Measurements from ENCODE around the gene SNX21.

The SNX21 gene

DNA sequence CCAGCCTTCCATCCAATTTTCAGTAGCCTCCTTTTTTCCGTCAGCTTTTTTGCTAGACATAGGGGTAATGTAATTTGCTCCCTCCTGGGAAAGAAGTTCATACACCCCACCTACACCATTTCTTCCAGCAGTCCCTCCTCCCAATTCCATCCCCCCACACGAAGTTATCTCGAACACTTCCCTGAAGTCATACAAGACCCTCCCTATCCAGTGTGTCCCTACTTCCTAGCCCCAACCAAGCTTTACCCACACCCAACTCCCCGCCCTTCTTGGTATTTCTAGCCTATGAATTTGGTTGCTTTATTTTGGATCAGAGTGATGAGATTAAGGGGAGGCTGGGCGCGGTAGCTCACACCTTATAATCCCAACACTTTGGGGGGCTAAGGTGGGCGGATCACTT, 20.1 kb upstream of the SNX21 start:
- H3K23ac ChIP-seq (ENCODE audit: low read depth, low read length, poor library complexity): no peak overlapping the region
- no peak for DNase-seq (ENCODE audit: low spot score)
- peak overlapping the region; percentile 87 to 93 for H3K4me3 ChIP-seq (ENCODE audit: low read length in 2 of 2)
- H3K27ac ChIP-seq (replicated peaks; ENCODE audit: low read length): no peak overlapping the region
- no peaks in the 10 kb centered on the region for H3K27me3 ChIP-seq (ENCODE audit: control insufficient read depth in 3 of 3, insufficient read depth in 3 of 3, low read depth in 1 of 3, low read length in 3 of 3)
- no peak overlapping the region for H2AFZ ChIP-seq (ENCODE audit: low read length)
- peak overlapping the region; percentile 88 for H3K4me2 ChIP-seq (ENCODE audit: insufficient read depth, low read length, poor library complexity, severe bottlenecking)
- H2BK5ac ChIP-seq (ENCODE audit: low read length): no peak overlapping the region
- H3K4me1 ChIP-seq (ENCODE audit: control insufficient read depth in 2 of 2, insufficient read depth in 1 of 2, low read depth in 1 of 2, low read length in 2 of 2): peaks cover 5 to 6% of the 10 kb centered on the region in 2 donors
- peaks cover 6% of the 10 kb centered on the region for H3K79me1 ChIP-seq (ENCODE audit: low read depth, low read length)
- no peak overlapping the region for H4K8ac ChIP-seq (ENCODE audit: low read depth, low read length)
- peak overlapping the region; percentile 94 for H3K9ac ChIP-seq (ENCODE audit: low read depth, low read length, poor library complexity)
- H2BK120ac ChIP-seq (ENCODE audit: low read depth, low read length): no peak overlapping the region
- WGBS, 2 donors (ENCODE audit: extremely low coverage in 2 of 2, insufficient read length in 2 of 2, insufficient replicate concordance in 1 of 2): no CpG with 5 or more reads among the region's 7 CpGs
- H2AK5ac ChIP-seq (ENCODE audit: low read depth, low read length): no peak overlapping the region
- no peak overlapping the region for H3K14ac ChIP-seq (ENCODE audit: low read length)
- no peak overlapping the region for H2BK12ac ChIP-seq (ENCODE audit: low read length)
- no peak overlapping the region for H3K18ac ChIP-seq (ENCODE audit: low read length)
- peaks cover 0 to 10% of the 10 kb centered on the region in 2 donors for H3K9me3 ChIP-seq (replicated peaks in 1 of 2; ENCODE audit: control insufficient read depth in 2 of 2, insufficient read depth in 1 of 2, low read depth in 1 of 2, low read length in 2 of 2)
- peaks cover 51 to 80% of the 10 kb centered on the region in 2 donors for H3K36me3 ChIP-seq (replicated peaks in 1 of 2; ENCODE audit: control insufficient read depth in 2 of 2, insufficient read depth in 2 of 2, low read length in 2 of 2)
- no peak overlapping the region for H3K4ac ChIP-seq (ENCODE audit: low read length)
- no peak overlapping the region for H2BK15ac ChIP-seq (ENCODE audit: low read length)
- no peak overlapping the region for H4K91ac ChIP-seq (ENCODE audit: low read depth, low read length, poor library complexity)

DNA sequence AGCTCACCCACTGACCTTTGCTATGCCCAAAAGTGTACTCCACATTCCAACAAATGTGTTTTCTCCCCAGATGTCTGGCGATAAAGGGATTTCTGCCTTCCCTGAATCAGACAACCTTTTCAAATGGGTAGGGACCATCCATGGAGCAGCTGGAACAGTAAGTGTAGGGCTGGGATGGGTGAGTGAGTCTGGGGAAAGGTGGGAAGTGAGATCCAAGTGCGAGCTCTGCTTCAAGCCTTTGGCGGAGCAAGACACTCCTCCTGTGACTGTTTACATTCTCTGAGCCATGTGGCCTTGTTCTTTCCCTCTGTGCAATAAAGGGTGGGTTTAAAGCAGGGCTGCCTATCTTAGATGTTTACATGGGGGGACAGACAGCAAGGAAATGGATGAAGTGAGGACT, 19.3 kb upstream of the SNX21 start:
- H3K27me3 ChIP-seq (ENCODE audit: control insufficient read depth in 3 of 3, insufficient read depth in 3 of 3, low read depth in 1 of 3, low read length in 3 of 3): no peaks in the 10 kb centered on the region
- H4K91ac ChIP-seq (ENCODE audit: low read depth, low read length, poor library complexity): no peak overlapping the region
- no peak for DNase-seq (ENCODE audit: low spot score)
- H2BK15ac ChIP-seq (ENCODE audit: low read length): no peak overlapping the region
- no peak overlapping the region for H2AK5ac ChIP-seq (ENCODE audit: low read depth, low read length)
- no peak overlapping the region for H2BK120ac ChIP-seq (ENCODE audit: low read depth, low read length)
- H3K18ac ChIP-seq (ENCODE audit: low read length): no peak overlapping the region
- H3K36me3 ChIP-seq (replicated peaks in 1 of 2; ENCODE audit: control insufficient read depth in 2 of 2, insufficient read depth in 2 of 2, low read length in 2 of 2): peaks cover 45 to 72% of the 10 kb centered on the region in 2 donors
- H3K4me1 ChIP-seq (ENCODE audit: control insufficient read depth in 2 of 2, insufficient read depth in 1 of 2, low read depth in 1 of 2, low read length in 2 of 2): peaks cover 5 to 6% of the 10 kb centered on the region in 2 donors
- no peak overlapping the region for H4K8ac ChIP-seq (ENCODE audit: low read depth, low read length)
- no peak overlapping the region for H3K4me2 ChIP-seq (ENCODE audit: insufficient read depth, low read length, poor library complexity, severe bottlenecking)
- no peak overlapping the region for H3K9ac ChIP-seq (ENCODE audit: low read depth, low read length, poor library complexity)
- H3K14ac ChIP-seq (ENCODE audit: low read length): no peak overlapping the region
- H3K79me1 ChIP-seq (ENCODE audit: low read depth, low read length): peaks cover 6% of the 10 kb centered on the region
- WGBS, 2 donors (ENCODE audit: extremely low coverage in 2 of 2, insufficient read length in 2 of 2, insufficient replicate concordance in 1 of 2): no CpG with 5 or more reads among the region's 3 CpGs
- no peak overlapping the region for H2BK5ac ChIP-seq (ENCODE audit: low read length)
- no peak overlapping the region for H2AFZ ChIP-seq (ENCODE audit: low read length)
- peak overlapping the region; percentile 20 to 34 for H3K4me3 ChIP-seq (ENCODE audit: low read length in 2 of 2)
- H3K23ac ChIP-seq (ENCODE audit: low read depth, low read length, poor library complexity): no peak overlapping the region
- no peak overlapping the region for H3K4ac ChIP-seq (ENCODE audit: low read length)
- peaks cover 0 to 10% of the 10 kb centered on the region in 2 donors for H3K9me3 ChIP-seq (replicated peaks in 1 of 2; ENCODE audit: control insufficient read depth in 2 of 2, insufficient read depth in 1 of 2, low read depth in 1 of 2, low read length in 2 of 2)
- H3K27ac ChIP-seq (replicated peaks; ENCODE audit: low read length): no peak overlapping the region
- no peak overlapping the region for H2BK12ac ChIP-seq (ENCODE audit: low read length)

DNA sequence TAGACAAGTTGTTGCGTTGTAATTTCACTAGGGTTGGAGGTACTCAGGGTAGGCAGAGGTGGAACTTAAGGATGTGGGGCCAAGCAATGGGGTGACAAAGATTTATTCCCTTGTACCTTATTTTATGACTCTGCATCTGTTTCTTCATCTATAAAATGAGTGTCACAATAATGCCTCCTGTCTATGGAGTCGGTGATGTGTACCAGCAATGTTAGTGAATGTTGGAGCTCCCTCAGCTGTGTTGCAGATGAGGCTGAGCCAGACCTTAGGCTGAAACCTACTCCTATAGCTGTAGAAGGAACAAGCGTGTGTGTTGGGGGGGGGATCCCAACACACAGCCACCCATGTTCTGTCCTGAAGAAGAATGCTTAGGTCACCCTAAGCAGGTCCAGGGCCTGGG, 16.6 kb upstream of the SNX21 start:
- peaks cover 5 to 6% of the 10 kb centered on the region in 2 donors for H3K4me1 ChIP-seq (ENCODE audit: control insufficient read depth in 2 of 2, insufficient read depth in 1 of 2, low read depth in 1 of 2, low read length in 2 of 2)
- no peak overlapping the region for H4K8ac ChIP-seq (ENCODE audit: low read depth, low read length)
- no peak overlapping the region for H3K9ac ChIP-seq (ENCODE audit: low read depth, low read length, poor library complexity)
- no peak overlapping the region for H2BK15ac ChIP-seq (ENCODE audit: low read length)
- no peak overlapping the region for H4K91ac ChIP-seq (ENCODE audit: low read depth, low read length, poor library complexity)
- peaks cover 27 to 46% of the 10 kb centered on the region in 2 donors for H3K36me3 ChIP-seq (replicated peaks in 1 of 2; ENCODE audit: control insufficient read depth in 2 of 2, insufficient read depth in 2 of 2, low read length in 2 of 2)
- no peak overlapping the region for H2AFZ ChIP-seq (ENCODE audit: low read length)
- no CpG with 5 or more reads among the region's 3 CpGs for WGBS, 2 donors (ENCODE audit: extremely low coverage in 2 of 2, insufficient read length in 2 of 2, insufficient replicate concordance in 1 of 2)
- H2AK5ac ChIP-seq (ENCODE audit: low read depth, low read length): no peak overlapping the region
- no peak overlapping the region for H3K27ac ChIP-seq (replicated peaks; ENCODE audit: low read length)
- H2BK120ac ChIP-seq (ENCODE audit: low read depth, low read length): no peak overlapping the region
- no peak for DNase-seq (ENCODE audit: low spot score)
- H3K79me1 ChIP-seq (ENCODE audit: low read depth, low read length): peaks cover 6% of the 10 kb centered on the region
- no peak overlapping the region for H3K4me2 ChIP-seq (ENCODE audit: insufficient read depth, low read length, poor library complexity, severe bottlenecking)
- no peak overlapping the region for H3K14ac ChIP-seq (ENCODE audit: low read length)
- H3K9me3 ChIP-seq (replicated peaks in 1 of 2; ENCODE audit: control insufficient read depth in 2 of 2, insufficient read depth in 1 of 2, low read depth in 1 of 2, low read length in 2 of 2): peaks cover 0 to 2% of the 10 kb centered on the region in 2 donors
- no peak overlapping the region for H3K18ac ChIP-seq (ENCODE audit: low read length)
- no peak overlapping the region for H3K4me3 ChIP-seq (ENCODE audit: low read length in 2 of 2)
- peaks cover 0 to 2% (median 0%) of the 10 kb centered on the region in 3 experiments for H3K27me3 ChIP-seq (ENCODE audit: control insufficient read depth in 3 of 3, insufficient read depth in 3 of 3, low read depth in 1 of 3, low read length in 3 of 3)
- H3K23ac ChIP-seq (ENCODE audit: low read depth, low read length, poor library complexity): no peak overlapping the region
- H2BK12ac ChIP-seq (ENCODE audit: low read length): no peak overlapping the region
- no peak overlapping the region for H3K4ac ChIP-seq (ENCODE audit: low read length)
- no peak overlapping the region for H2BK5ac ChIP-seq (ENCODE audit: low read length)

DNA sequence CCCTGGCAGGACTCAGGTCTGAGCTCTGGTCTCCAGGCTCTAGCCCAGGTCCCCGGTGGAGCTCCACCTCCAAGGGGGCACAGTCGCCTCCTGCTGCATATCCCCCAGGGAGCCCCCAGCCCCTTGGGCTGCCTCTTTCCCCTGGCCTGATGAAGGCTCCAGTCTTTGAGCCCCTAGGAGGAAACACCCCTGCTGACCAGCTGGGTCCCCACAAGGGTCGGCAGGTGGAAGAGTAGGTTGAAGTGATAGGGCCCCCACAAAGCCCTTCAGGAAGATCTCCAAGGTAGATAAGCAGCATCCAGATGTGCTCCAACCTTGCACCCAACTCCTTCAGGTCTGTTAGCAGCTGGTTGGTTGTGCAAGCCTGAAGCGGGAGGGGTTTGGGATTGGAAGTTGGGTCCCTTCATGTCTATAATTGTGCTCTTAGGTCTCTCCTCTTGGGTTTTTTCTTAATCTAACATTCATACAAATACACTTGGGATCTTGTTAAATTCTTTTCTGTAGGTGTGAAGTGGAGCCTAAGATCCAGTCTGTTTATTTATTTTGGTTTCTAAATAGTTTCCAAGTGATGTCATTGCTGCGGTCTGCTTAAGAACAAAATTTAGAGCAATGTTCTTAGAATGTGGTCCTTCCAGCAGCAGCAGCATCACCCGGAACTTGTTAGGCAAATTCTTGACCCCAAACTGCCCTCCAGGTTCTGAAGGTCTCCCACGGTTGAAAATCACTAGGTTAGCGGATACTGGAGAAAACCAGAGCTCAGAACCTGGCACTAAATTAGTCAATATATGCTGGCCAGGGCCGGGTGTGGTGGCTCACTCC, 16.0 kb upstream of the SNX21 start:
- H3K27ac ChIP-seq (replicated peaks; ENCODE audit: low read length): no peak overlapping the region
- H3K9me3 ChIP-seq (replicated peaks in 1 of 2; ENCODE audit: control insufficient read depth in 2 of 2, insufficient read depth in 1 of 2, low read depth in 1 of 2, low read length in 2 of 2): no peaks in the 10 kb centered on the region
- H2BK120ac ChIP-seq (ENCODE audit: low read depth, low read length): no peak overlapping the region
- no peak overlapping the region for H2AK5ac ChIP-seq (ENCODE audit: low read depth, low read length)
- WGBS, 2 donors (ENCODE audit: extremely low coverage in 2 of 2, insufficient read length in 2 of 2, insufficient replicate concordance in 1 of 2): no CpG with 5 or more reads among the region's 9 CpGs
- H3K9ac ChIP-seq (ENCODE audit: low read depth, low read length, poor library complexity): no peak overlapping the region
- DNase-seq (ENCODE audit: low spot score): no peak
- no peak overlapping the region for H4K8ac ChIP-seq (ENCODE audit: low read depth, low read length)
- H3K23ac ChIP-seq (ENCODE audit: low read depth, low read length, poor library complexity): no peak overlapping the region
- H3K4me3 ChIP-seq (ENCODE audit: low read length in 2 of 2): no peak overlapping the region
- H4K91ac ChIP-seq (ENCODE audit: low read depth, low read length, poor library complexity): no peak overlapping the region
- no peak overlapping the region for H3K4me2 ChIP-seq (ENCODE audit: insufficient read depth, low read length, poor library complexity, severe bottlenecking)
- no peak overlapping the region for H2BK5ac ChIP-seq (ENCODE audit: low read length)
- H3K18ac ChIP-seq (ENCODE audit: low read length): no peak overlapping the region
- H2BK15ac ChIP-seq (ENCODE audit: low read length): no peak overlapping the region
- H2AFZ ChIP-seq (ENCODE audit: low read length): no peak overlapping the region
- H3K4me1 ChIP-seq (ENCODE audit: control insufficient read depth in 2 of 2, insufficient read depth in 1 of 2, low read depth in 1 of 2, low read length in 2 of 2): peaks cover 5 to 8% of the 10 kb centered on the region in 2 donors
- H3K27me3 ChIP-seq (ENCODE audit: control insufficient read depth in 3 of 3, insufficient read depth in 3 of 3, low read depth in 1 of 3, low read length in 3 of 3): peaks cover 0 to 5% (median 0%) of the 10 kb centered on the region in 3 experiments
- H3K79me1 ChIP-seq (ENCODE audit: low read depth, low read length): peaks cover 6% of the 10 kb centered on the region
- H3K14ac ChIP-seq (ENCODE audit: low read length): no peak overlapping the region
- no peak overlapping the region for H2BK12ac ChIP-seq (ENCODE audit: low read length)
- no peak overlapping the region for H3K4ac ChIP-seq (ENCODE audit: low read length)
- H3K36me3 ChIP-seq (replicated peaks in 1 of 2; ENCODE audit: control insufficient read depth in 2 of 2, insufficient read depth in 2 of 2, low read length in 2 of 2): peaks cover 27 to 45% of the 10 kb centered on the region in 2 donors

Data from neuronal stem cell (in vitro differentiated cells).